ENCODE results near the gene MFSD2A. TPM values are rescaled to one million over a fixed set of nuclear protein-coding genes. Genes with fewer than 3 reads are reported as not detected.
A peak's percentile ranks its signal among the peaks of the same experiment; 100 is the strongest.

Gene MFSD2A
- 10 to 100 TPM in 3 of 4 donors, 1 to 10 TPM in 1; 2.0 to 79.3 (median 13.1) TPM for total RNA-seq

- Histone ChIP-seq H3K36me3 (no peaks in the 10 kb centered on the region), H3K4me1 (peaks cover 10 to 32% (median 26%) of the 10 kb centered on the region in 4 donors), H3K9me3 (no peaks in the 10 kb centered on the region), H3K27ac (peak within 1 kb of the TSS; percentile 68 to 86 (median 78)), H3K27me3 (no peaks in the 10 kb centered on the region), H3K4me3 (peak within 1 kb of the TSS; percentile 47 to 81 (median 50))
- TF ChIP-seq CTCF (IDR thresholded peaks at IDR 0.05) (no peak), POLR2A (IDR thresholded peaks at IDR 0.05) (peak; percentile 93), EP300 (IDR thresholded peaks at IDR 0.05; ENCODE audit: low read depth) (no peak), POLR2AphosphoS5 (IDR thresholded peaks at IDR 0.05) (peak; percentile 84 to 97 (median 95))
- in situ Hi-C loops (cut with MboI; ENCODE audit: low pct_ligation_motif_present in 1 of 4, low pct_unique_long_range_greater_than_20kb in 1 of 4, low sequenced_read_pairs in 3 of 4), result no loop called here
- 1% methylated on average over 52 of the region's 62 CpGs; no CpG with 5 or more reads in 1 of the 2 donors for WGBS, 2 donors (ENCODE audit: low coverage in 1 of 2)
- peak; percentile 96 for DNase-seq
- intact Hi-C loops (cut with DNase I; ENCODE audit: low total_unique reads), result no loop called here
These were observed at the start of gene MFSD2A for GRCh38 chr1:39954870-39955546. TSS of gene MFSD2A (plus strand) at chr1:39955145. CDS start at chr1:39955293, 148 bp downstream.

GRCh38 chr1:39905172-39905571 lies 49.8 kb upstream of the MFSD2A start:
- H3K4me1 ChIP-seq, result peaks cover 4 to 19% (median 16%) of the 10 kb centered on the region in 4 donors
- H3K4me3 ChIP-seq, result no peak overlapping the region
- in situ Hi-C loops (cut with MboI; ENCODE audit: low pct_ligation_motif_present in 1 of 4, low pct_unique_long_range_greater_than_20kb in 1 of 4, low sequenced_read_pairs in 3 of 4), result loop anchor here in 2 of 4 donors (5.0 kb wide), 1 partner anchor 93 kb away; no protein-coding TSS in a partner anchor
- WGBS, 2 donors (ENCODE audit: low coverage in 1 of 2), result 74 to 88% methylated on average over 3 to 4 of the region's 4 CpGs
- no peak overlapping the region for H3K27ac ChIP-seq
- no peaks in the 10 kb centered on the region for H3K36me3 ChIP-seq
- TF ChIP-seq POLR2A (IDR thresholded peaks at IDR 0.05) (no peak), POLR2AphosphoS5 (IDR thresholded peaks at IDR 0.05) (no peak), EP300 (IDR thresholded peaks at IDR 0.05; ENCODE audit: low read depth) (no peak), CTCF (IDR thresholded peaks at IDR 0.05) (no peak)
- no peak for DNase-seq
- intact Hi-C loops (cut with DNase I; ENCODE audit: low total_unique reads), result no loop called here
- H3K9me3 ChIP-seq, result peaks cover 3 to 6% of the 10 kb centered on the region in 2 donors
- H3K27me3 ChIP-seq, result peaks cover 34% of the 10 kb centered on the region

- H3K27me3 ChIP-seq, result peaks cover 13% of the 10 kb centered on the region
- H3K27ac ChIP-seq, result no peak overlapping the region
- in situ Hi-C loops (cut with MboI; ENCODE audit: low pct_ligation_motif_present in 1 of 4, low pct_unique_long_range_greater_than_20kb in 1 of 4, low sequenced_read_pairs in 3 of 4), result loop anchor here in 2 of 4 donors (5.0 kb wide), 1 partner anchor 95 kb away; no protein-coding TSS in a partner anchor
- TF ChIP-seq POLR2AphosphoS5 (IDR thresholded peaks at IDR 0.05) (no peak), EP300 (IDR thresholded peaks at IDR 0.05; ENCODE audit: low read depth) (no peak), POLR2A (IDR thresholded peaks at IDR 0.05) (no peak), CTCF (IDR thresholded peaks at IDR 0.05) (no peak)
- intact Hi-C loops (cut with DNase I; ENCODE audit: low total_unique reads), result no loop called here
- no peak for DNase-seq
- no peaks in the 10 kb centered on the region for H3K36me3 ChIP-seq
- no peaks in the 10 kb centered on the region for H3K4me1 ChIP-seq
- 63 to 74% methylated on average over 3 of the region's 3 CpGs for WGBS, 2 donors (ENCODE audit: low coverage in 1 of 2)
- no peak overlapping the region for H3K4me3 ChIP-seq
- H3K9me3 ChIP-seq, result peaks cover 3 to 6% of the 10 kb centered on the region in 2 donors
These were observed 47.2 kb upstream of the MFSD2A start for GRCh38 chr1:39907528-39908453.

GRCh38 chr1:39908534-39908933 lies 46.4 kb upstream of the MFSD2A start:
- H3K4me1 ChIP-seq, result no peaks in the 10 kb centered on the region
- WGBS, 2 donors (ENCODE audit: low coverage in 1 of 2), result 79 to 85% methylated on average over 2 of the region's 2 CpGs
- DNase-seq, result no peak
- in situ Hi-C loops (cut with MboI; ENCODE audit: low pct_ligation_motif_present in 1 of 4, low pct_unique_long_range_greater_than_20kb in 1 of 4, low sequenced_read_pairs in 3 of 4), result loop anchor here in 2 of 4 donors (5.0 kb wide), 1 partner anchor 96 kb away; no protein-coding TSS in a partner anchor
- no peak overlapping the region for H3K27ac ChIP-seq
- no peaks in the 10 kb centered on the region for H3K36me3 ChIP-seq
- TF ChIP-seq POLR2AphosphoS5 (IDR thresholded peaks at IDR 0.05), result no peak
- TF ChIP-seq EP300 (IDR thresholded peaks at IDR 0.05; ENCODE audit: low read depth), result no peak
- TF ChIP-seq POLR2A (IDR thresholded peaks at IDR 0.05), result no peak
- no peak for TF ChIP-seq CTCF (IDR thresholded peaks at IDR 0.05)
- intact Hi-C loops (cut with DNase I; ENCODE audit: low total_unique reads), result no loop called here
- H3K9me3 ChIP-seq, result peaks cover 3 to 6% of the 10 kb centered on the region in 2 donors
- no peak overlapping the region for H3K4me3 ChIP-seq
- H3K27me3 ChIP-seq, result peaks cover 6% of the 10 kb centered on the region

Measured in transverse colon (tissue), 4 donors.